ENCODE measurements around the gene NME9.

GRCh38 chr3:138351916-138352550 lies 22.4 kb upstream of the NME9 start:
- no peak for TF ChIP-seq EP300 (IDR thresholded peaks at IDR 0.05)
- no peak for TF ChIP-seq POLR2A (IDR thresholded peaks at IDR 0.05)

All from stomach (tissue), 4 donors.